HG03135 (cell line): ENCODE data around the gene ATP1A3.
"Not testable (repeated sequence)": the region's sequence is repeated elsewhere in the genome, so short reads cannot be mapped to it uniquely, and the experiment has no call there.

ENCODE experiments used
- ATAC-seq: cut with Tn5 transposase; IDR thresholded peaks from one replicate; pipeline ENCODE4 v1.9.1; 2021; ENCODE audit warnings: mild to moderate bottlenecking, moderate library complexity; ENCODE audit not compliant: unreplicated experiment

ATP1A3 gene

GRCh38 chr19:41993612-41994483 lies at the start of gene ATP1A3:
Gene ATP1A3 (minus strand): TSS chr19:41994230. CDS start chr19:41994076, 154 bp downstream.
- no peak for ATAC-seq

- no peak for ATAC-seq
Measured at GRCh38 chr19:42042455-42043170, 48.6 kb upstream of the ATP1A3 start.

GRCh38 chr19:42040491-42040890 lies 46.5 kb upstream of the ATP1A3 start:
- not testable (repeated sequence) for ATAC-seq

- no peak for ATAC-seq
Measured at GRCh38 chr19:42040031-42040430, 46.0 kb upstream of the ATP1A3 start.

GRCh38 chr19:42038666-42039065 lies 44.6 kb upstream of the ATP1A3 start:
- no peak for ATAC-seq

GRCh38 chr19:42037649-42038048 lies 43.6 kb upstream of the ATP1A3 start:
- no peak for ATAC-seq

DNA sequence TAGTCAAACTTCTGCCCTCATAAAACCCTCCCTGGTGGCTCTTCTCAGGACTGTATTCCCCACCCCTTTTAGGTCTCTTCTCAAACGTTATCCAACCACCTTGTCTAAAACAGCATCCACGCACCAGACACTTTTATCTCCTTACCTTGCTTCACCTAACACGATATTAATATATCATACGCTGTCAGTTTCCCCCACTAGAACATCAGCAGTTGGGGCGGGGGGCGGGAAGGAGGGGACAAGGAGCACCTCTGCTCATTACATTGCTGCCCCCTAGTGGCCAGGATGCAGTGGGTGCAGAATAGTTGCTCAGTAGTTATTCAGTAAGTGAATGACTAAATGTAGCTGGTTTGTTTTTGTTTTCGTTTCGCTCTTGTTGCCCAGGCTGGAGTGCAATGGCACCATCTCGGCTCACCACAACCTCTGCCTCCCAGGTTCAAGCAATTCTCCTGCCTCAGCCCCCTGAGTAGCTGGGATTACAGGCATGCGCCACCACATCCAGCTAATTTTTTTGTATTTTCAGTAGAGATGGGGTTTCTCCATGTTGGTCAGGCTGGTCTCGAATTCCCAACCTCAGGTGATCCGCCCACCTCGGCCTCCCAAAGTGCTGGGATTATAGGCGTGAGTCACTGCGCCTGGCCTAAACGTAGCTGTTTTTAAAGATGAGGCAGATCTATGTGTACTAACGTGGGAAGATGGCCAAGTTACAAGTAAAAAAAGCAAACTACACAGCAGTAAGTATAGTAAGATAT lies 40.8 kb upstream of the ATP1A3 start:
- ATAC-seq: not testable (repeated sequence)

DNA sequence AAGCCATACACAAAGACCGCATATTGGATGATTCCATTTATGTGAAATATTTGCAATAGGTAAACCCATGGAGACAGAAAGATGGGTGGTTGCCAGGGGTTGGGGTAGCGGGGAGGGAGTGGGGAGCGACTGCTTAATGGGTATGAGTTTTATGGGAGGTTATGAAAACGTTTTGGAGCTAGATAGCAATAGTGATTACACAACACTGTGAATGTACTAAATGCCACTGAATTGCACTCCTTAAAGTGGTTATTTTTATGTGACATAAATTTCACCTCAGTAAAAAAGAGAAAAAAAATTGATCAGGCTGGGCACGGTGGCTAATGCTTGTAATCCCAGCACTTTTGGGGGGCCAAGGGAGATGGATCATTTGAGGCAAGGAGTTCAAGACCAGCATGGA lies 39.4 kb upstream of the ATP1A3 start:
- no peak for ATAC-seq

DNA sequence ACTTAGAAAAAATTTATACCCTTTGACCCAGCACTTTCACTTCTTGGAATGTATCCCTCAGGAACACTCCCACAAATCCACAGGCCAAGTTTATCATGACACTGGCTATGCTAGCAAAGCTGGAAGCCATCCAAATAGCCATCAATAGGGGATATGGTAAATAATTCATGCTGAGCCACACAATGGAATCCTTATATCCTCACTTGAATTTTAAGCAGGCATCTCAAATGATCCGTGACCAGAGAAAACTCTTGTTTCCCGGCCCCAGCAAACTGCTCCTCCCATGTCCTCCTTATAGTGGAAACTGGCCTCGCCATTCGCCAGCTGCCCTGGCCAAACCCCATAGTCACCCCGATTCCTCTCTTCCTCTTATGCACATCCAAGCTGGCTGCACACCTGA lies 38.4 kb upstream of the ATP1A3 start:
- ATAC-seq: no peak

DNA sequence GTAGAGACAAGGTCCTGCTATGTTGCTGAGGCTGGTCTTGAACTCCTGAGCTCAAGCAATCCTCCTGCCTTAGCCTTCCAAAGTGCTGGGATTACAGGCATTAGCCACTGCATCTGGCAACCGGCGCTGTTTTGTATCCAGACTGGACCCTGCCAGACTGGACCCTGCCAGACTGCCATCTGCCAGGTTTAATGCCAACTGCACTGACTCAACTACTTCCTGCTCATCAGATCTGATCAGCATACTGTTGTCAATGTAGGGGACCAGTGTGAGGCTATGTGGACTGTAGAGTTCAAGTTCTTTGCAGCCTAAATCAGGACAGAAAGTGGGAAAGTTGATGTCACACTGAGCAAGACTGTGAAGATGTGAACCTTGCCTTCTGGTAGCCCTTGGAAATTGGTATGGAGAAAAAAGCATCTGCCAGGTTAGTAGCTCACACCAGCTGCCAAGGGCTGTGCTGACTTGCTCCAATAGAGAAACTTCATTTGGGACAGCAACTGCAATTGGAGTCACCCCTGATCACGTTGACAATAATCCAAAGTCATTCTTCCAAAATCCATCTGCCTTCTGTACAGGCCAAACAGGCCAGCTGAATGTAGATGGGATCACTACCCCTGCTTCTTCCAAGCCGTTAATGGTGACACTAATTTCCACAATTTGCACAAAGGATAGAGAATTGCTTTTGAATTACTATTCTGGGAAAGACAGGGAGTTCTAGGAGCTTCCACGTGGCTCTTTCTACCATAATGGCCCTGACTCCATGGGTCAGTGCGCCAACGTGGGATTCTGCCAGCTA lies 36.8 kb upstream of the ATP1A3 start:
- no peak for ATAC-seq

DNA sequence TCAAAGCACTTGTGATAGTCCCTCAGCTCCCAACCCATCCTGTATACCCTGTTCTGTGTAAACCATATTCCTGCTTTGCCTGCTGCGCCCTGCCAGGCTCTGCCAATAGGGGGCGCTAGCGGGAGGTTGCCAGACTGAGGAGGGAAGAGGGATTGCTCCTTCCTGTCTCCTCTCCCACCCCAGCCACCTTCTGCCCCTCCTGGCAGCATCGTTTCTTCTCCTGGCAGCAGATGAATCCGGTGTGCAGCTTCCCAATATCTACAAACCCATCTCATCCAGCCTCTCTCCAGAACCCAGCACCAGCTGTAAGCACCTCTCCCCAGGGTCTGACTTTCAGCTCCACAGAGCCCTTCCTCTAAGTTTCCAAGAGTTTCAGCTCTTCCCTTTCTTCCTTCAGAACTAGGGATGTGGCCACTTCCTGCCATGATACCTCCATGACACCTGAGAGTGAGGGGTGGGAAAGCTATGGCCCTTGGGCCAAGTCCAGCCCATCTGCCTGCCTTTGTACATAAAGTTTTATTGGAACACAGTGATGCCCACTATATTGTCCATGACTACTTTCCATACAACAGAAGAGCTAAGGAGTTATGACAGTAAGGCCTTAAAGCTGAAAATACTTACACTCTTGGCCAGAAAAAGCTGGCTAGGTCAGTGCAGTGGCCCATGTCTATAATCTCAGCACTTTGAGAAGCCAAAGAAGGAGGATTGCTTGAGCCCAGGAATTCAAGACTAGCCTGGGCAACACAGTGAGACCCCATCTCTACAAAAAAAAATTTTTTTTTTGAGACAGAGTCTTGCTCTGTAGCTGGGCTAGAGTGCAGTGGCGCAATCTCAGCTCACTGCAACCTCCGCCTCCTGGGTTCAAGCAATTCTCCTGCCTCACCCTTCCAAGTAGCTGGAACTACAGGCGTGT lies 34.5 kb upstream of the ATP1A3 start:
- ATAC-seq: no peak

DNA sequence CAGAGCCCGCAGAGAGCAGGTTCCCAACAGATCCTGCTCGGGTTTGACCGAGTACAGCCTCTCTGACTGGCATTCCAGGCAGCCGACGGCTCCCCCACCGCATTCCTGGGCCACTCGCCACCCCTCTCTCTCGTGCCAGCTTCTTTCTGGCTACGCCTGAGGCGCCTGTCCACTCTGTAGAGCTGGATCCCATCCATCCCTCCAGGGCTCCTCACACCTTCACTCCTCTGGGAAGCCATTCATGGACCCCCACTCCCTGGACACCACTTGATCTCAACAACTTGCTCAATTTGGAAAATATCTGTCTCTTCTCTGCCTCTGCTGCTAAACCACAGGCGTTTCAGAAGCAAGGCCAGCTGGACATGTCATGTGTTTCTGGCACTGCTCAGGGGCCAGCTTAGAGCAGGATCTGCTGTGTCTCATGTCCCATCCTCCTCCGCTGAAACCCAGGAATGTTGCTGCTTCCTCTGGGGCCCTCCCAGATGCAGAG lies 30.6 kb upstream of the ATP1A3 start:
- no peak for ATAC-seq

DNA sequence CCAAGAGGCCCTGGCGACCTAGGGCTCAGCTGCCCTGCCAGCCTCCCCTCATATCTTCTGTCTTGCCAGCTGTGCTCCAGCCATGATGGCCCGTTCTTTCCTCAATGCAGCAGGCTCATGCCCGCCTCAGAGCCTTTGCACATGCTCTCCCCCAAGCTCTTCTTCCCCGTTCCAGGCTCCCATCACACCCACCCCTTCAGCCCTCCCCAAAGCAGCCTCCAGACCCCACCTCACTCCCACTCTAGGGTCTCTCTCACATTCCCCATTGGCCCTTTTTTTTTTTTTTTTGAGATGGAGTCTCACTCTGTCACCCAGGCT lies 29.9 kb upstream of the ATP1A3 start:
- ATAC-seq: no peak

DNA sequence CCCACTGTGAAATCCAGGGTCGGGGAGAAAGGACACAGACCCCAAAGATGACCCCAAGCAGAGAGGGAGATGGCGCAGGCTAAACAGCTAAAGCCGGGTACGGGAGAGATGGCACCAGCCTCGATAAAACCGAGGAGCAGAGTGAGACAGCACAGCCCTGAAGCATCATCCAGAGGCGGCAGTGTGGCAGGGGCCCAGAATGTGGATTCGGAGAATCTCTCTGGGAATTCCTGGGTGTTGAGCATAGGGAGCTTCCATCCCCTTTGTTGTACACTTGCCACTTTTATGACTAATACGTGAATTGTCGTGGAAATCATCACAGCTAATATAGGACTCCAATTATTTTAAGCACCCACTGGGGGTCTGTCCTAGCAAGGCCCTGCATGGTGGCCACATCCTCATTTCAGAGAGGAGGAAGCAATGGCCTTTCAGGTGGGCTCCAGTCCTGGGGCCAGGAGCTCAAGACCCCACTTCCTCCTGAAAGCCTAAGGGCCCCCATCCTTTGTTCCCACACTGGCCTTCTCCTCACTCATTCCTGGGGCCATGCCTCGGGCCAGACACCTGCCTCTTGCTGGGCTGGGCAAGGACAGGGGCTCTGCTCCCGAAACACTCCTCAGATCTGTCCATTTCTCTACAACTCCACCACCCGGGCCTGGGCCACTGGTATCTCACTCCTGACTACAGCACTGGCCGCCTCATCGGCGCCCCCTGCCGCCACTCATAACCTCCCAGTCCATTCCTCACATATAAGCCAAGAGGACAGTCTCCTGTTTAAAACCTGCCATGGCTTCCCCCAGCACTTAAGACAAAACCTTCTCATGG lies 29.3 kb upstream of the ATP1A3 start:
- ATAC-seq: no peak

GRCh38 chr19:42022616-42023015 lies 28.6 kb upstream of the ATP1A3 start:
- ATAC-seq: no peak

DNA sequence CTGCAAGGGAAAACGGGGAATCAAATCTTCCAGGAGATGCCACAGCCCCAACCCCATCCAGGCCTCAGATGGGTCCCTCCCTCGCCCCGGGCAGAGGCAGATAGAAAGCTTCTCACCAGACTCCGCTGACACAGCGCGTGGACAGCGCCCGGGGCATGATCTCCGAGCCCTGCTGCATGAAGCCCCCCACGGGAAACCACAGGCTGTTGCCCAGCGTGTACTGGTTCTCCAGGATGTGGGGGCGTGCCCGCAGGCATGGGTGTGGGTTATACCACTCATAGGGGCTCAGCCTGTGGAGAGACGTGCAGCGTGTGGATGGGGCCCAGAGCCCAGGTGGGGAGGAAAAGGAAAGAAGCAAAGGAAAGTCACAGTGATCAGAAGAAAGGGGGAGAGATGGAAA lies 27.2 kb upstream of the ATP1A3 start:
- no peak for ATAC-seq

- ATAC-seq: no peak
Measured at GRCh38 chr19:42018503-42019193, 24.6 kb upstream of the ATP1A3 start.

GRCh38 chr19:42017040-42017439 lies 23.0 kb upstream of the ATP1A3 start:
- ATAC-seq: no peak
